K562 (cell line): ENCODE data around the gene GAB2. TPM values are rescaled to one million over a fixed set of nuclear protein-coding genes. Genes with fewer than 3 reads are reported as not detected.

Experiments used
- ATAC-seq: fragments of 200-7000 bp; cut with Tn5 transposase; 3 replicates; pipeline ENCODE4 v1.9.1; 2020; ENCODE audit warnings: moderate library complexity
- BruUV-seq: library from RNA; stranded (reverse); fragments of 400-500 nt; replicated peaks from 2 replicates; lab custom pipeline; 2021; lab: Mats Ljungman, UMichigan
- CTCF ChIA-PET: fragments of 300-600 bp; formaldehyde crosslinking; extraction: SDS; loops from one replicate; lab custom pipeline; 2021; ENCODE audit warnings: low intra/inter-chr PET ratio; lab: Yijun Ruan, JAX
- POLR2A ChIA-PET: fragments of 300-600, 350-650 bp; sonication (Branson Sonifier 250); formaldehyde crosslinking; extraction: SDS; loops from one replicate; lab custom pipeline; 2021; ENCODE audit warnings: antibody characterized with exemption, inconsistent platforms; lab: Yijun Ruan, JAX
- DNase-seq, 4 experiments: peaks; one replicate each; pipeline versions ENCODE4 v3.0.0 to v3.0.0-alpha.2; 2011 to 2018; ENCODE audit warnings: low spot score in 3 of 4, mixed read lengths in 3 of 4; ENCODE audit errors: extremely low read depth in 1 of 4
- FAIRE-seq: peaks from 2 replicates; lab custom pipeline; 2011; peaks lifted over from hg19 to GRCh38; lab: Jason Lieb, UNC
- H2AFZ ChIP-seq: 2 replicates; pipeline ENCODE4 v1.6.0; 2011; ENCODE audit warnings: low read depth, low read length, control low read depth, inconsistent platforms
- H3K27ac ChIP-seq: fragments of 200-600 bp; 3 replicates; pipeline ENCODE4 v1.8.0; 2011; ENCODE audit warnings: low read depth, mild to moderate bottlenecking, control low read depth, inconsistent platforms, low read length, moderate library complexity, mixed read lengths; ENCODE audit errors: extremely low read depth
- H3K27me3 ChIP-seq, 2 experiments: fragments of 300-600 bp in 1 of 2; 2 replicates in 1 of 2; 3 replicates in 1 of 2; pipeline versions ENCODE4 v1.6.0 to v1.8.0; 2011; ENCODE audit warnings: inconsistent platforms in 2 of 2, low read length in 2 of 2, mild to moderate bottlenecking in 1 of 2, mixed read lengths in 1 of 2, moderate library complexity in 1 of 2; ENCODE audit not compliant: control insufficient read depth in 2 of 2, insufficient read depth in 2 of 2
- H3K36me3 ChIP-seq: fragments of 300-600 bp; 3 replicates; pipeline ENCODE4 v1.8.0; 2011; ENCODE audit warnings: mild to moderate bottlenecking, low read length, inconsistent platforms; ENCODE audit not compliant: control insufficient read depth, insufficient read depth
- H3K4me1 ChIP-seq, 2 experiments: fragments of 200-600 bp in 1 of 2; replicated peaks in 1 of 2; 2 replicates in 1 of 2; 3 replicates in 1 of 2; pipeline versions ENCODE4 v1.5.1 to v1.8.0; 2011; ENCODE audit warnings: inconsistent platforms in 2 of 2, low read length in 2 of 2, mild to moderate bottlenecking in 1 of 2, mixed read lengths in 1 of 2, moderate library complexity in 1 of 2; ENCODE audit not compliant: control insufficient read depth in 2 of 2, insufficient read depth in 2 of 2
- H3K4me2 ChIP-seq: 2 replicates; pipeline ENCODE4 v1.6.1; 2011; ENCODE audit warnings: low read length, control low read depth, inconsistent platforms, mixed read lengths; ENCODE audit not compliant: insufficient read depth
- H3K4me3 ChIP-seq: fragments of 200-600 bp; sonication (generic), shearing (Covaris generic); 2 replicates; pipeline ENCODE4 v1.5.1; 2016; ENCODE audit warnings: control low read depth, inconsistent platforms
- H3K79me2 ChIP-seq: fragments of 200-600 bp; 3 replicates; pipeline ENCODE4 v1.8.0; 2011; ENCODE audit warnings: low read length, inconsistent platforms; ENCODE audit not compliant: control insufficient read depth, insufficient read depth
- H3K9ac ChIP-seq, 2 experiments: 2 replicates each; pipeline versions ENCODE4 v1.6.0 to v1.6.1; 2011; ENCODE audit warnings: low read depth in 2 of 2, low read length in 2 of 2, control low read depth in 1 of 2, inconsistent platforms in 1 of 2, mild to moderate bottlenecking in 1 of 2, mixed read lengths in 1 of 2; ENCODE audit not compliant: insufficient read depth in 1 of 2
- H3K9me1 ChIP-seq: one replicate; pipeline ENCODE4 v1.6.0; 2011; ENCODE audit warnings: inconsistent platforms, mild to moderate bottlenecking, low read length, moderate library complexity; ENCODE audit not compliant: control insufficient read depth, insufficient read depth
- H3K9me3 ChIP-seq: replicated peaks from 2 replicates; pipeline ENCODE4 v1.5.1; 2011; ENCODE audit warnings: low read depth, low read length, inconsistent platforms; ENCODE audit not compliant: control insufficient read depth, insufficient read depth
- H4K20me1 ChIP-seq: replicated peaks from 2 replicates; pipeline ENCODE4 v1.6.1; 2011; ENCODE audit warnings: low read length, inconsistent platforms, mixed read lengths; ENCODE audit not compliant: control insufficient read depth, insufficient read depth
- KDM1A ChIP-seq, 2 experiments: fragments of 450-650 bp; IDR thresholded peaks; 2 replicates each; pipeline ENCODE4 v1.6.1; 2016; ENCODE audit warnings: mild to moderate bottlenecking in 2 of 2
- SMAD2 ChIP-seq: fragments of 150-350 bp; IDR thresholded peaks from 2 replicates; pipeline ENCODE4 v1.6.1; 2014; ENCODE audit warnings: low read depth, mild to moderate bottlenecking, low read length
- ZFP91 ChIP-seq: sonication (generic); formaldehyde crosslinking; IDR thresholded peaks from 2 replicates; pipeline ENCODE4 v1.8.0; 2022; ENCODE audit warnings: mild to moderate bottlenecking, missing genetic modification reagents
- ZMIZ1 ChIP-seq, 2 experiments: fragments of 150-350 bp in 1 of 2; IDR thresholded peaks; 2 replicates each; pipeline ENCODE4 v1.6.1; 2012 to 2016; ENCODE audit warnings: low read depth in 2 of 2, low read length in 2 of 2, mild to moderate bottlenecking in 1 of 2, moderate library complexity in 1 of 2
- ZNF398 ChIP-seq: fragments of 250-450 bp; sonication (Bioruptor Pico); IDR thresholded peaks from 2 replicates; pipeline ENCODE4 v1.8.0; 2021; ENCODE audit warnings: moderate library complexity, mild to moderate bottlenecking, inconsistent platforms
- WGBS: fragments of 100-300 bp; shearing (Covaris generic); methylation state at CpG from one replicate; pipeline ENCODE4 v1.1.6; 2016; ENCODE audit warnings: low coverage, mixed read lengths; ENCODE audit not compliant: insufficient coverage; ENCODE audit errors: missing lambda C conversion rate; 5-methylcytosine and 5-hydroxymethylcytosine counted together
- in situ Hi-C: fragments of 300-500 bp; cut with MboI; formaldehyde crosslinking; loops from 4 replicates; pipeline ENCODE4 v1.15.0; 2018; ENCODE audit warnings: inconsistent platforms, mixed read lengths
- intact Hi-C: fragments of 100-400 bp; cut with micrococcal nuclease; formaldehyde crosslinking; loops from 2 replicates; pipeline ENCODE4 v1.14.2; 2022
- polyA plus RNA-seq, 8 experiments: library from polyadenylated mRNA; depleted of rRNA in 4 of 8; stranded (reverse) in 5 of 8; unstranded in 3 of 8; fragments of >200 nt; fragmentation: Nextera tagmentation in 2 of 8; fragmentation: Illumina TruSeq in 1 of 8; extraction: Ambion mirVana in 2 of 8; extraction: Trizol in 1 of 8; gene quantifications; 2 replicates each; pipeline versions ENCODE4 v1.2.1 to v1.2.3, GENCODE V29; 2011 to 2014; ENCODE audit warnings: inconsistent platforms in 1 of 8, missing spikeins in 1 of 8
- total RNA-seq, 7 experiments: library from RNA; depleted of rRNA in 6 of 7; stranded (reverse); fragments of >200 nt in 6 of 7; fragmentation: Illumina TruSeq in 2 of 7; extraction: Trizol in 2 of 7; gene quantifications; 2 replicates each; pipeline versions ENCODE4 v1.2.1 to v1.2.3, GENCODE V29; 2011 to 2021; ENCODE audit warnings: low replicate concordance in 1 of 7
- TF ChIP-seq, protein P1 (sequence below): sonication (generic); formaldehyde crosslinking; IDR thresholded peaks from 2 replicates; pipeline ENCODE4 v1.8.0; 2023; ENCODE audit warnings: missing genetic modification reagents, mild to moderate bottlenecking, borderline replicate concordance

Gene GAB2
- total and polyA plus RNA-seq, 9 of the 15 experiments (the other 6 are each of a cell fraction or from before 2014, with no cell fraction given), result 2.3 to 35.2 (median 16.1) TPM

DNA sequence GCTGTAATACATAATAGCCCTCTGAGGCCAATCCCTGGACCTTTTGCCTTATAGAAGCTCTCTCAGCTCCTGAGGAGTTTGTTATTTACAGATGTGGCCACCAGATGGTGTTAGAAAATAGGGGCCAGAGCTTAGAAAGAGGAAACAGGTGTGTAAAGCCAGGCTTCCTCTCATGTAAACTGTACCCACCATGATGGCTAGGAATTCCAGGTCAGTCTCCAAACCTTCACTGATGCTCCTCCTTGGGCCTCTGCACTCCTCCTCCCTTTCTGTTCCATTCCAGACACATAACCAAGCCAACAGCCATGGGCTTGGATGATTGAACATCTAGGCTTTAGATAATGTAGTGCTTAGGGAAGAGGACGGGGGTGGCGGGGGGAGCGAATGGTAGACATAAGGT is 189.2 kb downstream of the GAB2 start (continued):
- 0 out of 4 replicates have a peak, but pooled peaks of 1 of the 2 experiments have one; percentile 16 for TF ChIP-seq ZMIZ1 (IDR thresholded peaks at IDR 0.05; ENCODE audit: low read depth in 2 of 2, low read length in 2 of 2)

DNA sequence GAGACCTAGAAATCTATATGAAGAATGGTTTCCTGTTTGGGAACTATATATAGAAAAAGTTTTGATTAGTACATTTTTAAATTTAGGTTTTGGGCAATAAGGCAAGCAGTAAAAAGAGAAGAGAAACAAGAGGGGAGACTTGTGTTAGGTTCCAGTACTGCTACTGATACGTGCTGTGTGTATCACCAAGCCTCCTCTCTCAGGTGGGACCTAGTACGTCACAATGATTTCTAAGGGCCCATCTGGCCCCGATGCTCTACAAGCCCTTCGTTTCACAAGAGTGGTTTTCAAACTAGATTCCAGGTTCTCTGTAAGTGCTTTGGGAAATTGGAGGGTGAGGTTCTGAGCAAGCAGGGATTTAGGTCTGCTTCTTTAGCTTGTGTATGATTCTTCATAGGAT is 189.7 kb downstream of the GAB2 start:
- in situ Hi-C loops, result no loop called here
- no peak overlapping the region for H2AFZ ChIP-seq
- no peak for TF ChIP-seq ZFP91 (CRISPR knock-in tag)
- TF ChIP-seq, protein P1, sequence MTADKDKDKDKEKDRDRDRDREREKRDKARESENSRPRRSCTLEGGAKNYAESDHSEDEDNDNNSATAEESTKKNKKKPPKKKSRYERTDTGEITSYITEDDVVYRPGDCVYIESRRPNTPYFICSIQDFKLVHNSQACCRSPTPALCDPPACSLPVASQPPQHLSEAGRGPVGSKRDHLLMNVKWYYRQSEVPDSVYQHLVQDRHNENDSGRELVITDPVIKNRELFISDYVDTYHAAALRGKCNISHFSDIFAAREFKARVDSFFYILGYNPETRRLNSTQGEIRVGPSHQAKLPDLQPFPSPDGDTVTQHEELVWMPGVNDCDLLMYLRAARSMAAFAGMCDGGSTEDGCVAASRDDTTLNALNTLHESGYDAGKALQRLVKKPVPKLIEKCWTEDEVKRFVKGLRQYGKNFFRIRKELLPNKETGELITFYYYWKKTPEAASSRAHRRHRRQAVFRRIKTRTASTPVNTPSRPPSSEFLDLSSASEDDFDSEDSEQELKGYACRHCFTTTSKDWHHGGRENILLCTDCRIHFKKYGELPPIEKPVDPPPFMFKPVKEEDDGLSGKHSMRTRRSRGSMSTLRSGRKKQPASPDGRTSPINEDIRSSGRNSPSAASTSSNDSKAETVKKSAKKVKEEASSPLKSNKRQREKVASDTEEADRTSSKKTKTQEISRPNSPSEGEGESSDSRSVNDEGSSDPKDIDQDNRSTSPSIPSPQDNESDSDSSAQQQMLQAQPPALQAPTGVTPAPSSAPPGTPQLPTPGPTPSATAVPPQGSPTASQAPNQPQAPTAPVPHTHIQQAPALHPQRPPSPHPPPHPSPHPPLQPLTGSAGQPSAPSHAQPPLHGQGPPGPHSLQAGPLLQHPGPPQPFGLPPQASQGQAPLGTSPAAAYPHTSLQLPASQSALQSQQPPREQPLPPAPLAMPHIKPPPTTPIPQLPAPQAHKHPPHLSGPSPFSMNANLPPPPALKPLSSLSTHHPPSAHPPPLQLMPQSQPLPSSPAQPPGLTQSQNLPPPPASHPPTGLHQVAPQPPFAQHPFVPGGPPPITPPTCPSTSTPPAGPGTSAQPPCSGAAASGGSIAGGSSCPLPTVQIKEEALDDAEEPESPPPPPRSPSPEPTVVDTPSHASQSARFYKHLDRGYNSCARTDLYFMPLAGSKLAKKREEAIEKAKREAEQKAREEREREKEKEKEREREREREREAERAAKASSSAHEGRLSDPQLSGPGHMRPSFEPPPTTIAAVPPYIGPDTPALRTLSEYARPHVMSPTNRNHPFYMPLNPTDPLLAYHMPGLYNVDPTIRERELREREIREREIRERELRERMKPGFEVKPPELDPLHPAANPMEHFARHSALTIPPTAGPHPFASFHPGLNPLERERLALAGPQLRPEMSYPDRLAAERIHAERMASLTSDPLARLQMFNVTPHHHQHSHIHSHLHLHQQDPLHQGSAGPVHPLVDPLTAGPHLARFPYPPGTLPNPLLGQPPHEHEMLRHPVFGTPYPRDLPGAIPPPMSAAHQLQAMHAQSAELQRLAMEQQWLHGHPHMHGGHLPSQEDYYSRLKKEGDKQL (CRISPR knock-in tag), result no peak
- no peak for TF ChIP-seq ZNF398
- TF ChIP-seq KDM1A (IDR thresholded peaks at IDR 0.05), result no peak
- no peak for TF ChIP-seq SMAD2

More for the DNA sequence above, 189.7 kb downstream of the GAB2 start:
- H3K9me1 ChIP-seq, result no peaks in the 10 kb centered on the region
- H3K79me2 ChIP-seq, result no peaks in the 10 kb centered on the region
- POLR2A ChIA-PET, result interaction anchor here (1.0 to 1.2 kb wide), 4 partner anchors 157 to 347 kb away, joined by 3 read pairs; partner anchors contain the start of gene NARS2
- 62% methylated on average over 4 of the region's 4 CpGs for WGBS
- CTCF ChIA-PET, result interaction anchor here (0.6 to 3.2 kb wide), 5 partner anchors 188 to 358 kb away, joined by 3 to 30 read pairs (median 6); no protein-coding TSS in a partner anchor
- DNase-seq, result no peak
- H3K4me1 ChIP-seq, result peaks cover 6 to 23% of the 10 kb centered on the region in 2 experiments; a peak in 4 of 5 replicates
- H3K4me3 ChIP-seq, result no peak overlapping the region
- H3K9me3 ChIP-seq, result no peaks in the 10 kb centered on the region
- H3K27me3 ChIP-seq, result no peaks in the 10 kb centered on the region
- ATAC-seq, result no peak
- H3K9ac ChIP-seq, result no peak overlapping the region
- H3K36me3 ChIP-seq, result peaks cover 44% of the 10 kb centered on the region; the same call in 2 of the 3 replicates
- no peaks in the 10 kb centered on the region for H4K20me1 ChIP-seq
- intact Hi-C loops, result loop anchor here (1.0 to 2.0 kb wide), 5 partner anchors 29 to 336 kb away; no protein-coding TSS in a partner anchor
- no peak overlapping the region for H3K27ac ChIP-seq
- FAIRE-seq, result no peak
- H3K4me2 ChIP-seq, result no peak overlapping the region
- no TSS peak for BruUV-seq
